K562 (cell line): Measurements from ENCODE around the gene RNF151. TPM values are rescaled to one million over a fixed set of nuclear protein-coding genes. Genes with fewer than 3 reads are reported as not detected.

Experiments used
- BRD4 ChIP-seq: fragments of 200-600 bp; sonication (generic); IDR thresholded peaks from 2 replicates; pipeline ENCODE4 v1.6.1; 2017; ENCODE audit warnings: inconsistent platforms
- C11orf30 ChIP-seq: fragments of 450-650 bp; IDR thresholded peaks from 2 replicates; pipeline ENCODE4 v1.6.1; 2016; ENCODE audit warnings: low read depth, mild to moderate bottlenecking
- GATAD2B ChIP-seq: fragments of 450-650 bp; IDR thresholded peaks from 2 replicates; pipeline ENCODE4 v1.6.1; 2017; ENCODE audit warnings: mild to moderate bottlenecking, borderline replicate concordance
- KLF6 ChIP-seq: fragments of 250-450 bp; sonication (Bioruptor Pico); IDR thresholded peaks from 2 replicates; pipeline ENCODE4 v1.4.0; 2020; ENCODE audit warnings: mild to moderate bottlenecking, moderate library complexity, borderline replicate concordance
- MAFG ChIP-seq: fragments of 450-650 bp; conservative IDR thresholded peaks from 2 replicates; pipeline ENCODE4 v1.6.1; 2016; ENCODE audit warnings: missing genetic modification characterization, missing compliant biosample characterization
- PCBP1 ChIP-seq: fragments of 200-400 bp; formaldehyde crosslinking; IDR thresholded peaks from 2 replicates; pipeline ENCODE4 v1.6.1; 2018; ENCODE audit warnings: mild to moderate bottlenecking, low read depth, low read length; ENCODE audit not compliant: poor library complexity, severe bottlenecking
- POU5F1 ChIP-seq: fragments of 150-350 bp; IDR thresholded peaks from 2 replicates; pipeline ENCODE4 v1.6.1; 2014; ENCODE audit warnings: borderline replicate concordance, low read length, low read depth, mild to moderate bottlenecking; ENCODE audit not compliant: partially characterized antibody
- SIX5 ChIP-seq, 2 experiments: IDR thresholded peaks; 2 replicates each; pipeline ENCODE4 v1.6.1; 2011; ENCODE audit warnings: low read length in 2 of 2, borderline replicate concordance in 1 of 2, low read depth in 1 of 2, mild to moderate bottlenecking in 1 of 2, moderate library complexity in 1 of 2; ENCODE audit not compliant: insufficient read depth in 1 of 2
- TAF15 ChIP-seq: fragments of 200-400 bp; formaldehyde crosslinking; IDR thresholded peaks from 2 replicates; pipeline ENCODE4 v1.6.1; 2017; ENCODE audit warnings: mild to moderate bottlenecking, low read depth, low read length, moderate library complexity
- TBP ChIP-seq: optimal IDR thresholded peaks from 2 replicates; pipeline ENCODE3; 2011; ENCODE audit warnings: low read depth, low read length, improper control_type of control experiment
- THRAP3 ChIP-seq: fragments of 450-650 bp; IDR thresholded peaks from 2 replicates; pipeline ENCODE4 v1.6.1; 2016; ENCODE audit warnings: mild to moderate bottlenecking, inconsistent platforms, borderline replicate concordance
- ZBTB8A ChIP-seq: fragments of 450-650 bp; IDR thresholded peaks from 2 replicates; pipeline ENCODE4 v1.6.1; 2018; ENCODE audit warnings: mild to moderate bottlenecking, moderate library complexity; ENCODE audit not compliant: partially characterized antibody
- ZNF311 ChIP-seq: fragments of 250-450 bp; sonication (Bioruptor Pico); IDR thresholded peaks from 2 replicates; pipeline ENCODE4 v1.4.0; 2020; ENCODE audit warnings: mild to moderate bottlenecking, moderate library complexity
- ZNF507 ChIP-seq: conservative IDR thresholded peaks from 2 replicates; pipeline ENCODE4 v1.6.1; 2017; ENCODE audit warnings: missing genetic modification characterization, missing compliant biosample characterization
- ZSCAN32 ChIP-seq: fragments of 450-650 bp; formaldehyde crosslinking; IDR thresholded peaks from 2 replicates; pipeline ENCODE4 v1.4.0; 2020; ENCODE audit warnings: mild to moderate bottlenecking, moderate library complexity
- polyA plus RNA-seq, 8 experiments: library from polyadenylated mRNA; depleted of rRNA in 4 of 8; stranded (reverse) in 5 of 8; unstranded in 3 of 8; fragments of >200 nt; fragmentation: Nextera tagmentation in 2 of 8; fragmentation: Illumina TruSeq in 1 of 8; extraction: Ambion mirVana in 2 of 8; extraction: Trizol in 1 of 8; gene quantifications; 2 replicates each; pipeline versions ENCODE4 v1.2.1 to v1.2.3, GENCODE V29; 2011 to 2014; ENCODE audit warnings: inconsistent platforms in 1 of 8, missing spikeins in 1 of 8
- total RNA-seq, 7 experiments: library from RNA; depleted of rRNA in 6 of 7; stranded (reverse); fragments of >200 nt in 6 of 7; fragmentation: Illumina TruSeq in 2 of 7; extraction: Trizol in 2 of 7; gene quantifications; 2 replicates each; pipeline versions ENCODE4 v1.2.1 to v1.2.3, GENCODE V29; 2011 to 2021; ENCODE audit warnings: low replicate concordance in 1 of 7
- TF ChIP-seq, protein P1 (sequence below): fragments of 450-650 bp; IDR thresholded peaks from 2 replicates; pipeline ENCODE4 v1.6.1; 2016; ENCODE audit warnings: antibody characterized with exemption
- TF ChIP-seq, protein P2 (sequence below): fragments of 250-450 bp; sonication (Bioruptor Pico); IDR thresholded peaks from 2 replicates; pipeline ENCODE4 v1.4.0; 2020; ENCODE audit warnings: mild to moderate bottlenecking, moderate library complexity
- TF ChIP-seq, protein P3 (sequence below): fragments of 450-650 bp; formaldehyde crosslinking; IDR thresholded peaks from 2 replicates; pipeline ENCODE4 v1.4.0; 2022; ENCODE audit warnings: missing genetic modification characterization
- TF ChIP-seq, protein P4 (sequence below): fragments of 450-650 bp; IDR thresholded peaks from 2 replicates; pipeline ENCODE4 v1.7.0; 2016; ENCODE audit warnings: borderline replicate concordance

The RNF151 gene
- total and polyA plus RNA-seq, 9 of the 15 experiments (the other 6 are each of a cell fraction or from before 2014, with no cell fraction given) = not detected

DNA sequence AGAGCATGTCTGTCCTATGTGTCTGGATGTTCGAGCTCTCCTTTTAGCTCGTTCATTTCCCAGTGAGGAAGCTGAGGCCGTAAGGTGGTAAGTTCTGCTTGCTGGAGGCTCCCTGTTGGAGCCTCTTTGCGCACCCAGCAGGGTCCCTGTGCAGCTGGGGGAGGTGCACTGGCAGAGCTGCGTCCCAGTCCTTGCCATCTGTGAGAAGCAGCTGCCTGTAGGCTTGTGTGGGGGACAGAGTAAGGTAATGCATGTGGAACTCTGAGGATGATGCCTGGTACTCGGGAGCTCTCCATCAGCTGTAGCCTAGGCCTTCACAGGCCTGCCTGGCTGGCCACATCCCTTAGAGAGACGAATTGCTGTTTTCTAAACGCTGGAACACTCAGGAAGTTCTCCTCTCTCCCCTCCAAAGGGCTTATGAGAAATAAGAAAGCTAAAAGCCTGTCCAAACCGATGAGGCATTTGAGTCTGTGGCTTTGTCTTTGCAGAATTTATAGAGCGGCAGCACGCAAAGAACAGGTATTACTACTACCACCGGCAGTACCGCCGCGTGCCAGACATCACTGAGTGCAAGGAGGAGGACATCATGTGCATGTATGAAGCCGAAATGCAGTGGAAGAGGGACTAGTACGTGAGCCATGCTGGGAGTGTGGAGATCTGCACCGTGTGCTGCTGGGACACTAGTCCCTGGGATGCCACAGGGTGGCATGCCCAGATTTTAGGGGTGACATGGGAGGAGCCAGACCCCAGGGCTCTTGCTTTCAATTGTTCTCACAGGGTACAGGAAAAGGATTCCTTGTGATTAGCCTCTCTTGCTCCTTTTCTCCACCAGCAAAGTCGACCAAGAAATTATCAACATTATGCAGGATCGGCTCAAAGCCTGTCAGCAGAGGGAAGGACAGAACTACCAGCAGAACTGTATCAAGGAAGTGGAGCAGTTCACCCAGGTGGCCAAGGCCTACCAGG lies 5.7 kb upstream of the RNF151 start (continued):
- TF ChIP-seq MAFG (tag) = no peak
- no peak for TF ChIP-seq ZBTB8A
- TF ChIP-seq, protein P1, sequence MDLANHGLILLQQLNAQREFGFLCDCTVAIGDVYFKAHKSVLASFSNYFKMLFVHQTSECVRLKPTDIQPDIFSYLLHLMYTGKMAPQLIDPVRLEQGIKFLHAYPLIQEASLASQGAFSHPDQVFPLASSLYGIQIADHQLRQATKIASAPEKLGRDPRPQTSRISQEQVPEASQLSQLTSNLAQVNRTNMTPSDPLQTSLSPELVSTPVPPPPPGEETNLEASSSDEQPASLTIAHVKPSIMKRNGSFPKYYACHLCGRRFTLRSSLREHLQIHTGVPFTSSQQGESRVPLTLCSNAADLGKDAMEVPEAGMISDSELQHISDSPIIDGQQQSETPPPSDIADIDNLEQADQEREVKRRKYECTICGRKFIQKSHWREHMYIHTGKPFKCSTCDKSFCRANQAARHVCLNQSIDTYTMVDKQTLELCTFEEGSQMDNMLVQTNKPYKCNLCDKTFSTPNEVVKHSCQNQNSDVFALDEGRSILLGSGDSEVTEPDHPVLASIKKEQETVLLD = no peak
- TF ChIP-seq TAF15 = no peak
- peak; percentile 90 for TF ChIP-seq THRAP3
- TF ChIP-seq POU5F1 = no peak
- no peak for TF ChIP-seq C11orf30
- TF ChIP-seq KLF6 = no peak
- TF ChIP-seq ZNF507 (tag) = no peak
- no peak for TF ChIP-seq TBP
- TF ChIP-seq ZSCAN32 (CRISPR knock-in tag) = no peak
- TF ChIP-seq GATAD2B = no peak
- TF ChIP-seq, protein P2, sequence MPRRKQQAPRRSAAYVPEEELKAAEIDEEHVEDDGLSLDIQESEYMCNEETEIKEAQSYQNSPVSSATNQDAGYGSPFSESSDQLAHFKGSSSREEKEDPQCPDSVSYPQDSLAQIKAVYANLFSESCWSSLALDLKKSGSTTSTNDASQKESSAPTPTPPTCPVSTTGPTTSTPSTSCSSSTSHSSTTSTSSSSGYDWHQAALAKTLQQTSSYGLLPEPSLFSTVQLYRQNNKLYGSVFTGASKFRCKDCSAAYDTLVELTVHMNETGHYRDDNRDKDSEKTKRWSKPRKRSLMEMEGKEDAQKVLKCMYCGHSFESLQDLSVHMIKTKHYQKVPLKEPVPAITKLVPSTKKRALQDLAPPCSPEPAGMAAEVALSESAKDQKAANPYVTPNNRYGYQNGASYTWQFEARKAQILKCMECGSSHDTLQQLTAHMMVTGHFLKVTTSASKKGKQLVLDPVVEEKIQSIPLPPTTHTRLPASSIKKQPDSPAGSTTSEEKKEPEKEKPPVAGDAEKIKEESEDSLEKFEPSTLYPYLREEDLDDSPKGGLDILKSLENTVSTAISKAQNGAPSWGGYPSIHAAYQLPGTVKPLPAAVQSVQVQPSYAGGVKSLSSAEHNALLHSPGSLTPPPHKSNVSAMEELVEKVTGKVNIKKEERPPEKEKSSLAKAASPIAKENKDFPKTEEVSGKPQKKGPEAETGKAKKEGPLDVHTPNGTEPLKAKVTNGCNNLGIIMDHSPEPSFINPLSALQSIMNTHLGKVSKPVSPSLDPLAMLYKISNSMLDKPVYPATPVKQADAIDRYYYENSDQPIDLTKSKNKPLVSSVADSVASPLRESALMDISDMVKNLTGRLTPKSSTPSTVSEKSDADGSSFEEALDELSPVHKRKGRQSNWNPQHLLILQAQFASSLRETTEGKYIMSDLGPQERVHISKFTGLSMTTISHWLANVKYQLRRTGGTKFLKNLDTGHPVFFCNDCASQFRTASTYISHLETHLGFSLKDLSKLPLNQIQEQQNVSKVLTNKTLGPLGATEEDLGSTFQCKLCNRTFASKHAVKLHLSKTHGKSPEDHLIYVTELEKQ = no peak
- no peak for TF ChIP-seq PCBP1
- TF ChIP-seq, protein P3, sequence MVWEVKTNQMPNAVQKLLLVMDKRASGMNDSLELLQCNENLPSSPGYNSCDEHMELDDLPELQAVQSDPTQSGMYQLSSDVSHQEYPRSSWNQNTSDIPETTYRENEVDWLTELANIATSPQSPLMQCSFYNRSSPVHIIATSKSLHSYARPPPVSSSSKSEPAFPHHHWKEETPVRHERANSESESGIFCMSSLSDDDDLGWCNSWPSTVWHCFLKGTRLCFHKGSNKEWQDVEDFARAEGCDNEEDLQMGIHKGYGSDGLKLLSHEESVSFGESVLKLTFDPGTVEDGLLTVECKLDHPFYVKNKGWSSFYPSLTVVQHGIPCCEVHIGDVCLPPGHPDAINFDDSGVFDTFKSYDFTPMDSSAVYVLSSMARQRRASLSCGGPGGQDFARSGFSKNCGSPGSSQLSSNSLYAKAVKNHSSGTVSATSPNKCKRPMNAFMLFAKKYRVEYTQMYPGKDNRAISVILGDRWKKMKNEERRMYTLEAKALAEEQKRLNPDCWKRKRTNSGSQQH (CRISPR knock-in tag) = peak; percentile 92; the same call in 1 of the 2 replicates
- no peak for TF ChIP-seq BRD4
- no peak for TF ChIP-seq ZNF311
- no peak for TF ChIP-seq SIX5 (IDR thresholded peaks at IDR 0.05; ENCODE audit: borderline replicate concordance in 1 of 2, insufficient read depth in 1 of 2, low read depth in 1 of 2, low read length in 2 of 2)
- TF ChIP-seq, protein P4, sequence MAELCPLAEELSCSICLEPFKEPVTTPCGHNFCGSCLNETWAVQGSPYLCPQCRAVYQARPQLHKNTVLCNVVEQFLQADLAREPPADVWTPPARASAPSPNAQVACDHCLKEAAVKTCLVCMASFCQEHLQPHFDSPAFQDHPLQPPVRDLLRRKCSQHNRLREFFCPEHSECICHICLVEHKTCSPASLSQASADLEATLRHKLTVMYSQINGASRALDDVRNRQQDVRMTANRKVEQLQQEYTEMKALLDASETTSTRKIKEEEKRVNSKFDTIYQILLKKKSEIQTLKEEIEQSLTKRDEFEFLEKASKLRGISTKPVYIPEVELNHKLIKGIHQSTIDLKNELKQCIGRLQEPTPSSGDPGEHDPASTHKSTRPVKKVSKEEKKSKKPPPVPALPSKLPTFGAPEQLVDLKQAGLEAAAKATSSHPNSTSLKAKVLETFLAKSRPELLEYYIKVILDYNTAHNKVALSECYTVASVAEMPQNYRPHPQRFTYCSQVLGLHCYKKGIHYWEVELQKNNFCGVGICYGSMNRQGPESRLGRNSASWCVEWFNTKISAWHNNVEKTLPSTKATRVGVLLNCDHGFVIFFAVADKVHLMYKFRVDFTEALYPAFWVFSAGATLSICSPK = no peak
